Endodermal cell (in vitro differentiated cells): ENCODE data around the gene DSCAML1. TPM values are rescaled to one million over a fixed set of nuclear protein-coding genes. Genes with fewer than 3 reads are reported as not detected.
A peak's percentile ranks its signal among the peaks of the same experiment; 100 is the strongest.

ENCODE experiments used
- DNase-seq: peaks from one replicate; pipeline ENCODE4 v3.0.0-alpha.2; 2017
- H3K27ac ChIP-seq: 2 replicates; pipeline ENCODE4 v1.5.1; 2013; ENCODE audit warnings: mild to moderate bottlenecking, low read depth, low read length, moderate library complexity
- H3K27me3 ChIP-seq: 2 replicates; pipeline ENCODE4 v1.6.1; 2013; ENCODE audit warnings: mild to moderate bottlenecking, low read length, moderate library complexity; ENCODE audit not compliant: insufficient read depth, control insufficient read depth, poor library complexity, severe bottlenecking
- H3K36me3 ChIP-seq: 2 replicates; pipeline ENCODE4 v1.7.0; 2013; ENCODE audit warnings: mild to moderate bottlenecking, low read length, moderate library complexity; ENCODE audit not compliant: control insufficient read depth, insufficient read depth
- H3K4me1 ChIP-seq: one replicate; pipeline ENCODE4 v1.7.0; 2013; ENCODE audit warnings: low read length; ENCODE audit not compliant: control insufficient read depth, insufficient read depth
- H3K4me3 ChIP-seq: 2 replicates; pipeline ENCODE4 v1.5.1; 2013; ENCODE audit warnings: mild to moderate bottlenecking, low read length, moderate library complexity
- H3K9ac ChIP-seq: 2 replicates; pipeline ENCODE4 v1.6.1; 2013; ENCODE audit warnings: mild to moderate bottlenecking, low read length, moderate library complexity; ENCODE audit not compliant: poor library complexity, severe bottlenecking; ENCODE audit errors: extremely low read depth
- H3K9me3 ChIP-seq: 2 replicates; pipeline ENCODE4 v1.6.1; 2013; ENCODE audit warnings: mild to moderate bottlenecking, low read length, moderate library complexity; ENCODE audit not compliant: control insufficient read depth
- H3K27ac Mint-ChIP-seq: 2 replicates; pipeline ENCODE4 v1.8.0; 2020; ENCODE audit warnings: mixed read lengths
- H3K27me3 Mint-ChIP-seq: 2 replicates; pipeline ENCODE4 v1.8.0; 2021; ENCODE audit warnings: mild to moderate bottlenecking, mixed read lengths; ENCODE audit not compliant: insufficient read depth
- H3K36me3 Mint-ChIP-seq: 2 replicates; pipeline ENCODE4 v1.8.0; 2020; ENCODE audit warnings: low read depth, mixed read lengths
- H3K4me1 Mint-ChIP-seq: 2 replicates; pipeline ENCODE4 v1.8.0; 2020; ENCODE audit warnings: mixed read lengths
- H3K4me3 Mint-ChIP-seq: 2 replicates; pipeline ENCODE4 v1.8.0; 2020; ENCODE audit warnings: mild to moderate bottlenecking, moderate library complexity, mixed read lengths
- H3K9me3 Mint-ChIP-seq: 2 replicates; pipeline ENCODE4 v1.8.0; 2020; ENCODE audit warnings: mild to moderate bottlenecking, mixed read lengths
- WGBS, 2 experiments: methylation state at CpG; one replicate each; pipeline versions ENCODE4 v1.1.5 to v1.1.7; 2013; ENCODE audit warnings: missing lambda C conversion rate in 2 of 2, mixed read lengths in 1 of 2; ENCODE audit not compliant: insufficient coverage in 1 of 2, insufficient read length in 1 of 2; 5-methylcytosine and 5-hydroxymethylcytosine counted together
- total RNA-seq, 2 donors: library from RNA; stranded (reverse); fragmentation: NEBNext Ultra II Directional in 1 of 2; extraction: Animal tissue kit (Norgen Biotek cat#: 25700) in 1 of 2; gene quantifications; 2 replicates in 1 of 2; 3 replicates in 1 of 2; pipeline ENCODE4 v1.2.1, GENCODE V29; 2021
- TF ChIP-seq, protein P1 (sequence below): fragments of 200-600 bp; sonication (generic); conservative IDR thresholded peaks from 2 replicates; pipeline ENCODE4 v1.5.0; 2021; ENCODE audit warnings: antibody characterized with exemption, mild to moderate bottlenecking

DSCAML1 gene
- total RNA-seq, 2 donors from 2014 or later, result 5.6 to 10.9 TPM

GRCh38 chr11:117644403-117645155 is 152.4 kb downstream of the DSCAML1 start:
- no peak for DNase-seq
- H3K9me3 ChIP-seq, result no peaks in the 10 kb centered on the region
- Mint-ChIP-seq H3K27me3 (peaks cover 20% of the 10 kb centered on the region), H3K4me3 (no peak overlapping the region), H3K27ac (no peak overlapping the region), H3K36me3 (no peaks in the 10 kb centered on the region), H3K4me1 (peaks cover 9% of the 10 kb centered on the region), H3K9me3 (no peaks in the 10 kb centered on the region)
- no peak overlapping the region for H3K4me3 ChIP-seq
- H3K4me1 ChIP-seq, result peaks cover 2% of the 10 kb centered on the region
- TF ChIP-seq, protein P1, sequence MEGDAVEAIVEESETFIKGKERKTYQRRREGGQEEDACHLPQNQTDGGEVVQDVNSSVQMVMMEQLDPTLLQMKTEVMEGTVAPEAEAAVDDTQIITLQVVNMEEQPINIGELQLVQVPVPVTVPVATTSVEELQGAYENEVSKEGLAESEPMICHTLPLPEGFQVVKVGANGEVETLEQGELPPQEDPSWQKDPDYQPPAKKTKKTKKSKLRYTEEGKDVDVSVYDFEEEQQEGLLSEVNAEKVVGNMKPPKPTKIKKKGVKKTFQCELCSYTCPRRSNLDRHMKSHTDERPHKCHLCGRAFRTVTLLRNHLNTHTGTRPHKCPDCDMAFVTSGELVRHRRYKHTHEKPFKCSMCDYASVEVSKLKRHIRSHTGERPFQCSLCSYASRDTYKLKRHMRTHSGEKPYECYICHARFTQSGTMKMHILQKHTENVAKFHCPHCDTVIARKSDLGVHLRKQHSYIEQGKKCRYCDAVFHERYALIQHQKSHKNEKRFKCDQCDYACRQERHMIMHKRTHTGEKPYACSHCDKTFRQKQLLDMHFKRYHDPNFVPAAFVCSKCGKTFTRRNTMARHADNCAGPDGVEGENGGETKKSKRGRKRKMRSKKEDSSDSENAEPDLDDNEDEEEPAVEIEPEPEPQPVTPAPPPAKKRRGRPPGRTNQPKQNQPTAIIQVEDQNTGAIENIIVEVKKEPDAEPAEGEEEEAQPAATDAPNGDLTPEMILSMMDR, result no peak
- no peaks in the 10 kb centered on the region for H3K36me3 ChIP-seq
- H3K27ac ChIP-seq, result no peak overlapping the region
- no peak overlapping the region for H3K9ac ChIP-seq
- WGBS, 2 experiments, result 90 to 94% methylated on average over 16 to 26 of the region's 26 CpGs
- peaks cover 4% of the 10 kb centered on the region for H3K27me3 ChIP-seq

DNA sequence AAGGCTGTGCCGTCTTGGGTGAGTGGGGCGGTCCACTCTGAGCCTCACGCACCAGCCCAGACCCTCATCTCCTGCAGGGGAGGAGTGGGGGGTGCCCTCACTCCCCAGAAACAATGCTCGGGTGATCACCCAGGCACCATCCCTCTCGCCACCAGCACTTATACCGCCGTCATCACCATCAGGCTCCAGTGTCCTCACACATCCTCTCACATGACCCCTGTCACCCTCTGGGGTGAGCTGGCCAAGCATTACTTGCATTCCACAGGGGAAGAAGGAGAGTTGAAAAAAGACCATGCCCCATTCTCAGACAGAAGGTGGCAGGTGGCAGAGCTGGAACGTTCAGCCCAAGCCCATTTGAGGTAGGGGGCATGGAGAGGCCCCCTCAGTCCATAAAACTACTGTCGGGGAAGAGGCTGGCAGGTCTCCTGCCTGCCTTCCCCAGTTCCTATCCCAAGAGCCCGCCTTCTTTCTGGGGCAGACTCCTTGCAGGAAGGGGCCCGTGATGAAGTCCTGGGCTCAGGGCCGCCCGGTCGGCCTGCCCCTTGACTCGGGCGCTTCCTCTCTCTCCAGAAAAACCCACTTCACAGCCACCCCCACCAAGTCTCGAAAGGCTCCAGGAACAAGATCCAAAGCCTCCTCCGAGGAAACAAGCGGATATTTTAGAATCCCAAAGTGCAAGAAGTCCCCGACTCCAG is 153.3 kb downstream of the DSCAML1 start:
- TF ChIP-seq, protein P1, result no peak
- H3K27ac Mint-ChIP-seq, result no peak overlapping the region
- H3K27ac ChIP-seq, result no peak overlapping the region
- H3K9me3 ChIP-seq, result no peaks in the 10 kb centered on the region
- peaks cover 2% of the 10 kb centered on the region for H3K4me1 ChIP-seq
- no peak overlapping the region for H3K4me3 ChIP-seq
- H3K27me3 ChIP-seq, result peaks cover 4% of the 10 kb centered on the region
- H3K9ac ChIP-seq, result no peak overlapping the region
- peaks cover 20% of the 10 kb centered on the region for H3K27me3 Mint-ChIP-seq
- WGBS, 2 experiments, result 86 to 88% methylated on average over 7 to 20 of the region's 20 CpGs
- H3K9me3 Mint-ChIP-seq, result no peaks in the 10 kb centered on the region
- no peaks in the 10 kb centered on the region for H3K36me3 Mint-ChIP-seq
- peaks cover 9% of the 10 kb centered on the region for H3K4me1 Mint-ChIP-seq
- H3K4me3 Mint-ChIP-seq, result no peak overlapping the region
- H3K36me3 ChIP-seq, result no peaks in the 10 kb centered on the region
- peak; percentile 76 for DNase-seq

DNA sequence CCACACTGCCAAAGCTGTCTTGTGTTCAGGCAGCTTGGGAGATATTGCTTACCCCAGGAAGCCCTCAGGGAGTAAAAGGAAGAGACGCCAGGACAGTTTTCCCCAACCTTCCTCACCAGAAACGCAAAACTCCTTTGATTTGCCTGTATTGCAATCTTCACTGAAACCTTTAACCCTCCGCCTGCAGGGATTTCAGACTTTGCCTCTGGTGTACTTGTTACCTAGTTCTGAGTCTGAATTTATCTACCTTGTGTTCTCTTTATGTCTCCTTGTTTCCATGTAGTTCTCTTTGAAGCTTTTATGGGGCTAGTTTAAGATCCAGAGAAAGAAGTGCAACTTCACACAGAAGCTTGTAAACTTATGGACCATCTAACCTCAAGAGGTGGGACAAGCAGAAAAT is 154.2 kb downstream of the DSCAML1 start:
- H3K9me3 ChIP-seq, result no peaks in the 10 kb centered on the region
- H3K36me3 ChIP-seq, result no peaks in the 10 kb centered on the region
- no peak for DNase-seq
- no peak overlapping the region for H3K27ac ChIP-seq
- Mint-ChIP-seq H3K4me3 (no peak overlapping the region), H3K36me3 (no peaks in the 10 kb centered on the region), H3K9me3 (no peaks in the 10 kb centered on the region), H3K27me3 (peaks cover 18% of the 10 kb centered on the region), H3K4me1 (peaks cover 9% of the 10 kb centered on the region), H3K27ac (no peak overlapping the region)
- no peaks in the 10 kb centered on the region for H3K4me1 ChIP-seq
- H3K27me3 ChIP-seq, result peaks cover 4% of the 10 kb centered on the region
- 79 to 84% methylated on average over 2 to 3 of the region's 3 CpGs for WGBS, 2 experiments
- no peak overlapping the region for H3K9ac ChIP-seq
- H3K4me3 ChIP-seq, result no peak overlapping the region
- TF ChIP-seq, protein P1, result no peak
